GM12891 (cell line): Measurements from ENCODE around the gene EHBP1.

Experiments
- DNase-seq: peaks from one replicate; pipeline ENCODE4 v3.0.0; 2011; ENCODE audit warnings: low spot score; ENCODE audit not compliant: insufficient read length
- FAIRE-seq: peaks from 2 replicates; lab custom pipeline; 2011; peaks lifted over from hg19 to GRCh38; lab: Jason Lieb, UNC
- PAX5 ChIP-seq: IDR thresholded peaks from 2 replicates; pipeline ENCODE4 v1.6.1; 2011; ENCODE audit warnings: low read length, moderate library complexity, mild to moderate bottlenecking; ENCODE audit not compliant: insufficient read depth, severe bottlenecking
- POLR2A ChIP-seq: IDR thresholded peaks from 2 replicates; pipeline ENCODE4 v1.6.1; 2011; ENCODE audit warnings: low read depth, low read length, control low read depth
- POLR2AphosphoS5 ChIP-seq: IDR thresholded peaks from 2 replicates; pipeline ENCODE4 v1.6.1; 2011; ENCODE audit warnings: low read depth, low read length, control low read depth
- POU2F2 ChIP-seq: IDR thresholded peaks from 2 replicates; pipeline ENCODE4 v1.6.1; 2011; ENCODE audit warnings: low read depth, mild to moderate bottlenecking, control low read depth, low read length, moderate library complexity
- SPI1 ChIP-seq: IDR thresholded peaks from 2 replicates; pipeline ENCODE4 v1.6.1; 2011; ENCODE audit warnings: low read depth, low read length, control low read depth
- TAF1 ChIP-seq: IDR thresholded peaks from 2 replicates; pipeline ENCODE4 v1.6.1; 2011; ENCODE audit warnings: low read depth, low read length, control low read depth

The EHBP1 gene

DNA sequence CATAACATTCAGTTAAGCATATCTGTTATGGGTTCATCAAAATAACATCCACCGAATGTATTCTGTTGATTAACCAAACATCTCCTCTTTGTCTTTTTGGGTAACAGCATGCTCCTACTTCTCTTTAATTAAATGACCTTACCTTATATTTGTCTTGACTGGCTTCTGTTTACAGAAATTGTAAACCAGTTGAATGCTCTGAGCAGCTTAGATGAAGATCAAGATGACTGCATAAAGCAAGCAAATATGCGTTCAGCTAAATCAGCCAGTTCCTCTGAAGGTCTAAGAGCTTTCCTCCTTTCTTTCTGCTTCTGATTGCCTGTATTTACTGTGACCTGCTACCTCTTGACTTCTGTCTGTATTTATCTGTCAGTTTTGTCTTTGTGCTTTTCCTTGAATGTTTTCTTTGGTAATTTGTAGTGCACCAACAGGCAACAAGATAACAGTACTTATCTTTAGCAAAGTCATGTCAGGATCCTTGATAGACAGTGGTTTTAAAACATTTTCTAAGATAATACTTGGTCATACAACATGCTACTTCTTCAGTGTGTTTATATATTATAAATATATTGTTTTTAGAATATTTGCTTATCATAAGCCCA is 152.8 kb downstream of the EHBP1 start:
- FAIRE-seq (no peak), DNase-seq (no peak)
- TF ChIP-seq SPI1, result no peak

DNA sequence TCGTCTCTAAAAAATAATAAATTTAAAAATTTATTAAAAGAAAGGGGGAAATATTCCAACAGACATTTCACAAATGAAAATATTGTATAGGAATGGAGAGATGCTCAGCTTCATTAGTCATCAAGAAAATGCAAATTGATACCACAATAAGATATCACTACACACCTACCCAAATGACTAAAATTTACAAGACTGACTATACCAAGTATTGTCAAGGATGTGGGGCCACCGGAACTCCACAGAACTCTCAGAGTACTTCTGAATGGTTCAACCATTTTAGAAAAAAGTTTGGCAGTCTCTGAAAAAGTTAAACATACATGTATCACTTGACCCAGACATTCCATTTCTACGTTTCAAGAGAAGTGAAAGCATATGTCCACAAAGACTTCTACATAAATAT is 163.4 kb downstream of the EHBP1 start:
- FAIRE-seq (no peak), DNase-seq (no peak)
- TF ChIP-seq TAF1 (no peak), PAX5 (no peak), POLR2AphosphoS5 (no peak), POLR2A (no peak), SPI1 (no peak), POU2F2 (no peak)

GRCh38 chr2:62870966-62871365 is 165.5 kb downstream of the EHBP1 start:
- DNase-seq (no peak), FAIRE-seq (no peak)
- TF ChIP-seq TAF1 (no peak), SPI1 (no peak), POU2F2 (no peak), PAX5 (no peak), POLR2AphosphoS5 (no peak), POLR2A (no peak)

DNA sequence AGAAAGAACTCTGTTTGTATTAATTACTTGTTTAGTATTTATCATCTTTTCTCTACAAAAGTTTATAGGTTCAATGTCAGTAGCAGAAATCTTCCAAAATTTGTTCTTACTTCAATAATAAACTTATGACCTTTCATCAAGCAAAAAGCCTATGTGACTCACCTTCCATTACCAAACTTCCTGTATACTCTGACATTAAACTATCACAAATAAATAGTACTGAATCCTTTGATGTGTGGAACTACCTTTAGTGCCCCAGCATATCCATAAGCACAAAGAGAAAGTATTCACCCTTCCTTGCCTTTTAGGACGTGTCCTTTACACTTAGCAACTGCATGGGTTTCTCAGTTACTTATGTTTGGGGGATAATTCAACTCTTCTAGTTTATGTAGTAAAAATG is 166.0 kb downstream of the EHBP1 start:
- TF ChIP-seq TAF1, result no peak
- FAIRE-seq, result no peak
- no peak for DNase-seq

- TF ChIP-seq SPI1 (no peak), POLR2A (no peak), POLR2AphosphoS5 (no peak), POU2F2 (no peak), TAF1 (no peak), PAX5 (no peak)
- FAIRE-seq (no peak), DNase-seq (no peak)
Observed at GRCh38 chr2:62873603-62874002, 168.1 kb downstream of the EHBP1 start.

DNA sequence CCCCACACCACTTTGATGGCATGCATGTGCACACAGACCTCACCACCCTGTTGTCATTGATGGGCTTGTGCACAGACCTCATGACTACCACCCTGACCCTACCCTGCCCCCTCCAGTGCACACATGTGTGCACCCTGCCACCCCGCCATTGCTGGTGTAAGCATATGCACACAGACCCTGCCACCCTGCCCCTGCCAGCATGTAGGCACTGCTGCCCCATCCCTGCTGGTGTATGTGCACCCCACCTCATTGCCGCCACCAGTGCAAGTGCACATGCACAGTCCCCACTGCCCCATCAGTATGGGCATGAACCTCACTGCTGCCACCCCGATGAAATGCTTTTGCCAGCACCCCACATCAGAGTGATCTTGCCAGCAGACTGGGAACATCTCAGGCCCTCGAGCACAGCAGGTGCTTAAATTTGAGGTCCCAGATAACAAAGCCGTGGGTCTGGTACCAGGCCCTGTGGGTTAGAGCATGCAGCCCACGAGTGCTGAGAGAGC is 169.4 kb downstream of the EHBP1 start:
- no peak for TF ChIP-seq TAF1
- no peak for TF ChIP-seq POLR2A
- no peak for TF ChIP-seq POLR2AphosphoS5
- no peak for TF ChIP-seq POU2F2
- TF ChIP-seq PAX5, result no peak
- no peak for TF ChIP-seq SPI1
- no peak for FAIRE-seq
- no peak for DNase-seq

DNA sequence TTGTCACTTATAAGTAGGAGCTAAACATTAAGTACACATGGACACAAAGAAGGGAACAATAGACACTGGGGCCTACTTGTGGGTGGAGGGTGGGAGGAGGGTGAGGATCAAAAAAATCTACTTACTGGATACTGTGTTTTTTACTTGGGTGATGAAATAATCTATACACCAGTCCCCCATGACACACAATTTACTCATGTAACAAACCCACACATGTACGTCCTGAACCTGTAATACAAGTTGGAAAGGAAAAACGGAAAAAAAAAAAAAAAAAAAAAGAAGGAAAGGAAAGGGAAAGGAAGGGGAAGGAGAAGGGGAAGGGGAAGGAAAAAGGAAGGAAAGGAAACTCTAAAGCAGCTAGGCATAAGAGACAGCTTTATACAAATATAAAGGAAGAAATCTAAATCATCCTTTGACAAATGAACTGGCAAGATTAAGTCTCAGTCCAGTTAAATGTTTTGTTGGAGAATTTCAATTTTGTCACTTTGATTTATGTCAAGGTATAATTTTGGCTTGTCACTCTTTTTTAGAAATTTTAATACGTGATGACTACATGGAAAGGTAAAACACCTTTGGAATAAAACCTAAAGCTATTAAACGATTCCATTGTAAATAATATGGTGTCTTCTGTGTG is 175.8 kb downstream of the EHBP1 start:
- DNase-seq, result no peak
- no peak for FAIRE-seq
- TF ChIP-seq PAX5, result no peak
- TF ChIP-seq SPI1, result no peak
- TF ChIP-seq TAF1, result no peak
- no peak for TF ChIP-seq POLR2A
- TF ChIP-seq POU2F2, result no peak
- TF ChIP-seq POLR2AphosphoS5, result no peak

DNA sequence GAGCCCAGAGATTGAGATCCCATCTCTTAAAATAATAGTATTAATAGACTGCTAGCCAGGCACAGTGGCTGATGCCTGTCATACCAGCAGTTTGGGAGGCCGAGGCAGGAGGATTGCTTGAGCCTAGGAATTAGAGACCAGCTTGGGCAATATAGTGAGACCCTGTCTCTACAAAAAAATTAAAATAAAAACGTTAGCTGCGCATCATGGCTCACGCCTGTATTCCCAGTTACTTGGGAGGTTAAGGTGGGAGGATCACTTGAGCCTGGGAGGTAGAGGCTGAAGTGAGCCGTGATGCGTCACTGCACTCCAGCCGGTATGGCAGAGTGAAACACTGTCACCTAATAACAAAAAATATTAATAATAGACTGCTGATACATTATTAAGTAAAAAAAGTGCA is 178.1 kb downstream of the EHBP1 start:
- no peak for TF ChIP-seq POLR2A
- TF ChIP-seq SPI1, result no peak
- TF ChIP-seq POLR2AphosphoS5, result no peak
- TF ChIP-seq POU2F2, result no peak
- no peak for TF ChIP-seq PAX5
- DNase-seq (no peak), FAIRE-seq (no peak)

DNA sequence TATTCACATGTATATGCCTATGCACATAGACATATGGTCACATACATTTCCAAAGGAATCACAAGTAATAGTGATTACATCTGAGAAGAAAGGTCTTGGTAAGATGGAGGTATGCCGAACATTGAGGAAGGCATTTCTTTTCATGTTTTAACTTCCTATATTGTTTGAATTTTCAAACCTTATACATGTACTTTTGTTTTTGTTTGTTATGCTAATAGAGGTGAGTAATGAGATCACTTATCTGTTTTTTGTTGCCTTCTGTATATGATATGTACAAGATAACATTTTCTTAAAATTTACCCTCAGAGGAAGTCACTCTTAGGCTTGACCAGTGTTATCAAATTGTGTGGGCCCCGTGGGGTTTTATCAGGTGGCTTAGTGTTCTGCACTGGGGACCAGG is 178.6 kb downstream of the EHBP1 start:
- DNase-seq, result no peak
- no peak for FAIRE-seq
- TF ChIP-seq SPI1 (no peak), POLR2AphosphoS5 (no peak), TAF1 (no peak), POU2F2 (no peak), PAX5 (no peak), POLR2A (no peak)

DNA sequence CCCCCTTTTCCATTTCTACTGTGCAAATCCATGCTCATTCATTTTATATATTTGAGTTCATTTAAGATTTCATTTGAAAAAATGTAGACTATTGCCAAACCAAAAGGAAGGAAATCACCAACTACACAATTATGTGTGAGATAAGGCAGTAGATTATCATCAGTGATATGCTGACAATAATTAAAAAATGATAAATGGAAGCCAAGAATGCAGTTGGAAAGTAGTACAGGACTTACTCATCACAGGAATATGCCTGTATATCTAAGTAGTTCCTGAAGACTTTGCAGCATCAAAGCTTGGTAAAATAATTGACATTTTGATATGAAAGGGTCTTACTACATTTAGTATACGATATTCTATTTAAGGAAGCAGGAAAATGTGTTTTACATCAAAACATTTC is 179.0 kb downstream of the EHBP1 start:
- FAIRE-seq (no peak), DNase-seq (no peak)
- no peak for TF ChIP-seq POLR2A
